ENCODE measurements around the gene DNAJB5. TPM values are rescaled to one million over a fixed set of nuclear protein-coding genes. Genes with fewer than 3 reads are reported as not detected.
"Not testable (repeated sequence)": the region's sequence is repeated elsewhere in the genome, so short reads cannot be mapped to it uniquely, and the experiment has no call there.

The DNAJB5 gene
- 10 to 100 TPM in 2 of 3 donors, 1 to 10 TPM in 1; 8.1 to 12.1 (median 10.0) TPM for polyA plus RNA-seq (ENCODE audit: insufficient read length in 3 of 3)
- long read RNA-seq, donor 1, transcript DNAJB5-201 (4 exons, 2,391 nt): major isoform, 6 of 6 reads
- long read RNA-seq, donor 1, partial matches to known transcripts: 0 of 6 reads
- long read RNA-seq, donor 1, other reads (novel, unspliced or antisense): 0 of 6 reads
- long read RNA-seq, donor 2, full-length matches to known transcripts: 5 of 5 reads
- long read RNA-seq, donor 2, partial matches to known transcripts: 0 of 5 reads
- long read RNA-seq, donor 2, other reads (novel, unspliced or antisense): 0 of 5 reads
- long read RNA-seq, donor 3, full-length matches to known transcripts: 9 of 23 reads
- long read RNA-seq, donor 3, partial matches to known transcripts: 14 of 23 reads
- long read RNA-seq, donor 3, other reads (novel, unspliced or antisense): 0 of 23 reads
- long read RNA-seq, donor 4, full-length matches to known transcripts: 6 of 6 reads
- long read RNA-seq, donor 4, partial matches to known transcripts: 0 of 6 reads
- long read RNA-seq, donor 4, other reads (novel, unspliced or antisense): 0 of 6 reads
- long read RNA-seq, donor 5: 0 reads
- long read RNA-seq, donor 6, partial matches to known transcripts: 0 of 3 reads
- long read RNA-seq, donor 6, other reads (novel, unspliced or antisense): 0 of 3 reads
- long read RNA-seq, donor 7, full-length matches to known transcripts: 6 of 6 reads
- long read RNA-seq, donor 7, partial matches to known transcripts: 0 of 6 reads
- long read RNA-seq, donor 7, other reads (novel, unspliced or antisense): 0 of 6 reads
- long read RNA-seq, donor 8, full-length matches to known transcripts: 10 of 15 reads
- long read RNA-seq, donor 8, partial matches to known transcripts: 5 of 15 reads
- long read RNA-seq, donor 8, other reads (novel, unspliced or antisense): 0 of 15 reads
- long read RNA-seq, donor 9, partial matches to known transcripts: 0 of 4 reads
- long read RNA-seq, donor 9, other reads (novel, unspliced or antisense): 0 of 4 reads
- long read RNA-seq, donor 10, partial matches to known transcripts: 9 of 13 reads
- long read RNA-seq, donor 10, other reads (novel, unspliced or antisense): 0 of 13 reads
- long read RNA-seq, donor 11, partial matches to known transcripts: 0 of 2 reads
- long read RNA-seq, donor 11, other reads (novel, unspliced or antisense): 0 of 2 reads
- long read RNA-seq, donor 12, partial matches to known transcripts: 0 of 1 reads
- long read RNA-seq, donor 12, other reads (novel, unspliced or antisense): 0 of 1 reads
- long read RNA-seq, donor 13: 0 reads
- long read RNA-seq, donor 14, partial matches to known transcripts: 0 of 3 reads
- long read RNA-seq, donor 14, other reads (novel, unspliced or antisense): 0 of 3 reads
- long read RNA-seq, donor 15, partial matches to known transcripts: 0 of 2 reads
- long read RNA-seq, donor 15, other reads (novel, unspliced or antisense): 0 of 2 reads
- long read RNA-seq, donor 16, transcript DNAJB5-201 (4 exons, 2,391 nt): major isoform, 11 of 17 reads
- long read RNA-seq, donor 16, partial matches to known transcripts: 6 of 17 reads
- long read RNA-seq, donor 16, other reads (novel, unspliced or antisense): 0 of 17 reads

- peak; percentile 96 to 99 (median 98) for DNase-seq (ENCODE audit: extremely low read depth in 1 of 11, low read depth in 9 of 11, low spot score in 4 of 11)
Observed at GRCh38 chr9:34989003-34989945, at the start of gene DNAJB5. Gene DNAJB5 (plus strand): TSS chr9:34989745. CDS start chr9:34990631, 886 bp downstream.

- DNase-seq (ENCODE audit: extremely low read depth in 1 of 11, low read depth in 9 of 11, low spot score in 4 of 11): not testable (repeated sequence)
Observed at GRCh38 chr9:34939989-34940388, 49.6 kb upstream of the DNAJB5 start.

- no peak for DNase-seq (ENCODE audit: extremely low read depth in 1 of 11, low read depth in 9 of 11, low spot score in 4 of 11)
Observed at GRCh38 chr9:34948451-34948850, 41.1 kb upstream of the DNAJB5 start.

GRCh38 chr9:34954225-34954624 lies 35.3 kb upstream of the DNAJB5 start:
- DNase-seq (ENCODE audit: extremely low read depth in 1 of 11, low read depth in 9 of 11, low spot score in 4 of 11): no peak

- not testable (repeated sequence) for DNase-seq (ENCODE audit: extremely low read depth in 1 of 11, low read depth in 9 of 11, low spot score in 4 of 11)
Observed at GRCh38 chr9:34956066-34956465, 33.5 kb upstream of the DNAJB5 start.

- no peak for DNase-seq (ENCODE audit: extremely low read depth in 1 of 11, low read depth in 9 of 11, low spot score in 4 of 11)
Observed at GRCh38 chr9:34956648-34957047, 32.9 kb upstream of the DNAJB5 start.

GRCh38 chr9:34957492-34958410 lies 31.8 kb upstream of the DNAJB5 start, which contains the start of gene PHF24:
Gene PHF24 (plus strand): TSS chr9:34958285. CDS start chr9:34971299, 13,014 bp downstream.
- DNase-seq (ENCODE audit: extremely low read depth in 1 of 11, low read depth in 9 of 11, low spot score in 4 of 11): peak in 5 of 11 donors; percentile 12 to 22 (median 15)

- no peak for DNase-seq (ENCODE audit: extremely low read depth in 1 of 11, low read depth in 9 of 11, low spot score in 4 of 11)
Observed at GRCh38 chr9:34958411-34958982, 31.0 kb upstream of the DNAJB5 start.

- DNase-seq (ENCODE audit: extremely low read depth in 1 of 11, low read depth in 9 of 11, low spot score in 4 of 11): no peak
Observed at GRCh38 chr9:34959461-34959860, 30.1 kb upstream of the DNAJB5 start.

GRCh38 chr9:34961574-34962490 lies 27.7 kb upstream of the DNAJB5 start:
- no peak for DNase-seq (ENCODE audit: extremely low read depth in 1 of 11, low read depth in 9 of 11, low spot score in 4 of 11)

GRCh38 chr9:34962546-34962945 lies 27.0 kb upstream of the DNAJB5 start:
- no peak for DNase-seq (ENCODE audit: extremely low read depth in 1 of 11, low read depth in 9 of 11, low spot score in 4 of 11)

- no peak for DNase-seq (ENCODE audit: extremely low read depth in 1 of 11, low read depth in 9 of 11, low spot score in 4 of 11)
Observed at GRCh38 chr9:34963552-34963951, 26.0 kb upstream of the DNAJB5 start.

- DNase-seq (ENCODE audit: extremely low read depth in 1 of 11, low read depth in 9 of 11, low spot score in 4 of 11): no peak
Observed at GRCh38 chr9:34964458-34964857, 25.1 kb upstream of the DNAJB5 start.

GRCh38 chr9:34971146-34971811 lies 18.3 kb upstream of the DNAJB5 start:
- DNase-seq (ENCODE audit: extremely low read depth in 1 of 11, low read depth in 9 of 11, low spot score in 4 of 11): no peak
